Spleen (tissue), 11 donors: Measurements from ENCODE around the gene GALR2. TPM values are rescaled to one million over a fixed set of nuclear protein-coding genes. Genes with fewer than 3 reads are reported as not detected.

Experiments used
- DNase-seq: peaks from one replicate; pipeline ENCODE4 v3.0.0-alpha.2; 2020
- H3K27ac ChIP-seq, 8 donors: fragments of 200-600 bp; sonication (generic) in 7 of 8; 1 replicate in 4 of 8; 2 replicates in 4 of 8; pipeline versions ENCODE4 v1.5.0 to v1.8.0; 2016 to 2021; ENCODE audit warnings: inconsistent platforms in 4 of 8, mild to moderate bottlenecking in 4 of 8, moderate library complexity in 1 of 8
- H3K27me3 ChIP-seq, 7 donors: fragments of 200-600 bp; sonication (generic) in 6 of 7; replicated peaks in 1 of 7; 1 replicate in 4 of 7; 2 replicates in 3 of 7; pipeline versions ENCODE4 v1.5.0 to v1.8.0; 2016 to 2021; ENCODE audit warnings: inconsistent platforms in 3 of 7, mild to moderate bottlenecking in 1 of 7
- H3K36me3 ChIP-seq, 6 donors: fragments of 200-600 bp; sonication (generic) in 5 of 6; 1 replicate in 4 of 6; 2 replicates in 2 of 6; pipeline versions ENCODE4 v1.5.0 to v1.8.0; 2016 to 2021; ENCODE audit warnings: inconsistent platforms in 2 of 6
- H3K4me1 ChIP-seq, 6 donors: fragments of 200-600 bp; sonication (generic) in 5 of 6; 1 replicate in 3 of 6; 2 replicates in 3 of 6; pipeline versions ENCODE4 v1.5.0 to v1.8.0; 2016 to 2021; ENCODE audit warnings: inconsistent platforms in 3 of 6
- H3K4me3 ChIP-seq, 8 donors: fragments of 200-600 bp; sonication (generic) in 7 of 8; 1 replicate in 4 of 8; 2 replicates in 4 of 8; pipeline versions ENCODE4 v1.5.0 to v1.8.0; 2016 to 2021; ENCODE audit warnings: inconsistent platforms in 4 of 8, mild to moderate bottlenecking in 4 of 8, moderate library complexity in 2 of 8
- H3K9me3 ChIP-seq, 8 donors: fragments of 200-600 bp; sonication (generic) in 7 of 8; 1 replicate in 4 of 8; 2 replicates in 4 of 8; pipeline versions ENCODE4 v1.5.0 to v1.8.0; 2016 to 2021; ENCODE audit warnings: inconsistent platforms in 4 of 8
- CTCF ChIP-seq, 11 experiments: fragments of 200-600 bp in 7 of 11; fragments of 450-650 bp in 4 of 11; sonication (generic) in 4 of 11; IDR thresholded peaks in 8 of 11; conservative IDR thresholded peaks in 3 of 11; 1 replicate in 7 of 11; 2 replicates in 4 of 11; pipeline versions ENCODE4 v1.4.0 to v1.8.0; 2016 to 2021; ENCODE audit warnings: antibody characterized with exemption in 11 of 11, inconsistent platforms in 4 of 11, mild to moderate bottlenecking in 1 of 11
- POLR2A ChIP-seq, 3 donors: fragments of 450-650 bp; IDR thresholded peaks; one replicate each; pipeline ENCODE4 v1.5.1; 2017; ENCODE audit warnings: antibody characterized with exemption in 3 of 3, mild to moderate bottlenecking in 1 of 3
- POLR2AphosphoS5 ChIP-seq, 3 donors: sonication (generic); formaldehyde crosslinking; IDR thresholded peaks; one replicate each; pipeline ENCODE4 v1.5.1; 2017; ENCODE audit warnings: antibody characterized with exemption in 3 of 3
- WGBS, 5 donors: extraction: QIAGEN DNeasy Blood & Tissue Kit in 3 of 5; methylation state at CpG; one replicate each; pipeline versions ENCODE4 v1.1.5 to v1.1.7; 2013 to 2018; 5-methylcytosine and 5-hydroxymethylcytosine counted together
- intact Hi-C: fragments of 100-400 bp; cut with DNase I; formaldehyde crosslinking; loops from one replicate; pipeline ENCODE4 v1.15.0; 2023; ENCODE audit warnings: low total_unique reads
- polyA plus RNA-seq, 3 donors: library from polyadenylated mRNA; stranded (reverse); fragments of 200-250 nt; gene quantifications; one replicate each; pipeline ENCODE4 v1.2.1, GENCODE V29; 2013
- total RNA-seq, 7 donors: library from RNA; depleted of rRNA in 3 of 7; stranded (reverse); fragments of >200 nt in 3 of 7; fragmentation: NEBNext Ultra II Directional in 4 of 7; extraction: Animal tissue kit (Norgen Biotek cat#: 25700) in 4 of 7; gene quantifications; one replicate each; pipeline versions ENCODE4 v1.1.0 to v1.2.1, GENCODE V29; 2016 to 2021
- donor health status: healthy with polysubstance abuse.
- donor health status: DM: no; HTN: no; CAD: no; lungs with moderate emphysema.
- donor health status: DM: no; HTN: no; CAD: no.
- donor health status: Bipolar disorder and iron deficiency.
- donor health status: healthy.
- donor health status: DM: no; HTN: no; CAD: no.
- donor health status: DM: yes; HTN: yes; CAD: no.

The GALR2 gene
- total and polyA plus RNA-seq, 10 donors = 0.06 to 0.93 (median 0.38) TPM; not detected in 6

GRCh38 chr17:76080768-76081287, 6.2 kb downstream of the GALR2 start:
- intact Hi-C loops = no loop called here
- peaks cover 9 to 49% (median 40%) of the 10 kb centered on the region in 7 donors for H3K27me3 ChIP-seq
- H3K27ac ChIP-seq = no peak overlapping the region
- 43 to 82% (median 58%) methylated on average over 4 to 6 of the region's 6 CpGs for WGBS, 5 donors
- peaks cover 3 to 46% (median 36%) of the 10 kb centered on the region in 6 donors for H3K36me3 ChIP-seq
- no peak for DNase-seq
- no peak overlapping the region for H3K4me3 ChIP-seq
- H3K4me1 ChIP-seq = peaks cover 13 to 48% (median 23%) of the 10 kb centered on the region in 6 donors
- TF ChIP-seq POLR2AphosphoS5 (IDR thresholded peaks at IDR 0.05) = peak in 1 of 3 donors; percentile 2
- no peak for TF ChIP-seq POLR2A (IDR thresholded peaks at IDR 0.05)
- no peak for TF ChIP-seq CTCF (IDR thresholded peaks at IDR 0.05 in 8 of 11, conservative IDR thresholded peaks at IDR 0.05 in 3 of 11)
- no peaks in the 10 kb centered on the region for H3K9me3 ChIP-seq

GRCh38 chr17:76081295-76082210, 7.0 kb downstream of the GALR2 start:
- Histone ChIP-seq H3K4me1 (peaks cover 5 to 41% (median 16%) of the 10 kb centered on the region in 6 donors), H3K36me3 (peaks cover 3 to 53% (median 43%) of the 10 kb centered on the region in 6 donors), H3K27ac (no peak overlapping the region), H3K9me3 (no peaks in the 10 kb centered on the region), H3K27me3 (peaks cover 2 to 42% (median 32%) of the 10 kb centered on the region in 7 donors), H3K4me3 (no peak overlapping the region)
- TF ChIP-seq POLR2AphosphoS5 (IDR thresholded peaks at IDR 0.05) (peak in 2 of 3 donors; percentile 26 to 62), CTCF (IDR thresholded peaks at IDR 0.05 in 8 of 11, conservative IDR thresholded peaks at IDR 0.05 in 3 of 11) (no peak), POLR2A (IDR thresholded peaks at IDR 0.05) (no peak)
- no peak for DNase-seq
- WGBS, 5 donors = 71 to 85% (median 83%) methylated on average over 21 to 27 of the region's 27 CpGs
- intact Hi-C loops = no loop called here

GRCh38 chr17:76082326-76083251, 8.0 kb downstream of the GALR2 start:
- Histone ChIP-seq H3K36me3 (peaks cover 3 to 64% (median 54%) of the 10 kb centered on the region in 6 donors), H3K4me3 (no peak overlapping the region), H3K27me3 (peaks cover 0 to 32% (median 22%) of the 10 kb centered on the region in 7 donors), H3K4me1 (peaks cover 0 to 30% (median 7%) of the 10 kb centered on the region in 6 donors), H3K9me3 (no peaks in the 10 kb centered on the region), H3K27ac (no peak overlapping the region)
- 81 to 93% (median 90%) methylated on average over 17 to 20 of the region's 20 CpGs for WGBS, 5 donors
- peak in 1 of 3 donors; percentile 22 for TF ChIP-seq POLR2AphosphoS5 (IDR thresholded peaks at IDR 0.05)
- TF ChIP-seq POLR2A (IDR thresholded peaks at IDR 0.05) = no peak
- no peak for DNase-seq
- intact Hi-C loops = no loop called here

GRCh38 chr17:76083536-76084182, 9.1 kb downstream of the GALR2 start:
- H3K4me1 ChIP-seq = peaks cover 0 to 21% (median 7%) of the 10 kb centered on the region in 6 donors
- no peak overlapping the region for H3K27ac ChIP-seq
- intact Hi-C loops = no loop called here
- 86 to 96% (median 95%) methylated on average over 13 to 15 of the region's 15 CpGs for WGBS, 5 donors
- peaks cover 0 to 21% (median 13%) of the 10 kb centered on the region in 7 donors for H3K27me3 ChIP-seq
- peaks cover 3 to 75% (median 65%) of the 10 kb centered on the region in 6 donors for H3K36me3 ChIP-seq
- TF ChIP-seq POLR2AphosphoS5 (IDR thresholded peaks at IDR 0.05) (peak in 1 of 3 donors; percentile 30), CTCF (IDR thresholded peaks at IDR 0.05 in 8 of 11, conservative IDR thresholded peaks at IDR 0.05 in 3 of 11) (no peak), POLR2A (IDR thresholded peaks at IDR 0.05) (no peak)
- H3K4me3 ChIP-seq = no peak overlapping the region
- no peak for DNase-seq
- no peaks in the 10 kb centered on the region for H3K9me3 ChIP-seq
